Gastrocnemius medialis (tissue), 4 donors: Measurements from ENCODE around the gene MINDY4.

Experiments used
- POLR2A ChIP-seq, 2 donors: fragments of 450-650 bp; IDR thresholded peaks; one replicate each; pipeline ENCODE4 v1.6.1; 2017; ENCODE audit warnings: antibody characterized with exemption in 2 of 2, mild to moderate bottlenecking in 2 of 2, moderate library complexity in 2 of 2
- TF ChIP-seq, protein P1 (sequence below), 5 experiments: fragments of 450-650 bp in 3 of 5; fragments of 200-600 bp in 2 of 5; sonication (generic) in 2 of 5; IDR thresholded peaks in 4 of 5; conservative IDR thresholded peaks in 1 of 5; 1 replicate in 4 of 5; 2 replicates in 1 of 5; pipeline ENCODE4 v1.5.1; 2016 to 2019; ENCODE audit warnings: antibody characterized with exemption in 5 of 5, mild to moderate bottlenecking in 3 of 5, moderate library complexity in 3 of 5

GRCh38 chr7:30838008-30838407 lies 66.8 kb downstream of the MINDY4 start:
- no peak for TF ChIP-seq POLR2A (IDR thresholded peaks at IDR 0.05)
- TF ChIP-seq, protein P1, sequence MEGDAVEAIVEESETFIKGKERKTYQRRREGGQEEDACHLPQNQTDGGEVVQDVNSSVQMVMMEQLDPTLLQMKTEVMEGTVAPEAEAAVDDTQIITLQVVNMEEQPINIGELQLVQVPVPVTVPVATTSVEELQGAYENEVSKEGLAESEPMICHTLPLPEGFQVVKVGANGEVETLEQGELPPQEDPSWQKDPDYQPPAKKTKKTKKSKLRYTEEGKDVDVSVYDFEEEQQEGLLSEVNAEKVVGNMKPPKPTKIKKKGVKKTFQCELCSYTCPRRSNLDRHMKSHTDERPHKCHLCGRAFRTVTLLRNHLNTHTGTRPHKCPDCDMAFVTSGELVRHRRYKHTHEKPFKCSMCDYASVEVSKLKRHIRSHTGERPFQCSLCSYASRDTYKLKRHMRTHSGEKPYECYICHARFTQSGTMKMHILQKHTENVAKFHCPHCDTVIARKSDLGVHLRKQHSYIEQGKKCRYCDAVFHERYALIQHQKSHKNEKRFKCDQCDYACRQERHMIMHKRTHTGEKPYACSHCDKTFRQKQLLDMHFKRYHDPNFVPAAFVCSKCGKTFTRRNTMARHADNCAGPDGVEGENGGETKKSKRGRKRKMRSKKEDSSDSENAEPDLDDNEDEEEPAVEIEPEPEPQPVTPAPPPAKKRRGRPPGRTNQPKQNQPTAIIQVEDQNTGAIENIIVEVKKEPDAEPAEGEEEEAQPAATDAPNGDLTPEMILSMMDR (IDR thresholded peaks at IDR 0.05 in 4 of 5, conservative IDR thresholded peaks at IDR 0.05 in 1 of 5): no peak
